NCI-H1694 treated with DMSO at 0.1 percent for 48 hours (cell line): ENCODE measurements around the gene DOHH.

Source experiments
- DNase-seq: peaks from one replicate; lab custom pipeline; 2025; lab: John Stamatoyannopoulos, UW

The DOHH gene

DNA sequence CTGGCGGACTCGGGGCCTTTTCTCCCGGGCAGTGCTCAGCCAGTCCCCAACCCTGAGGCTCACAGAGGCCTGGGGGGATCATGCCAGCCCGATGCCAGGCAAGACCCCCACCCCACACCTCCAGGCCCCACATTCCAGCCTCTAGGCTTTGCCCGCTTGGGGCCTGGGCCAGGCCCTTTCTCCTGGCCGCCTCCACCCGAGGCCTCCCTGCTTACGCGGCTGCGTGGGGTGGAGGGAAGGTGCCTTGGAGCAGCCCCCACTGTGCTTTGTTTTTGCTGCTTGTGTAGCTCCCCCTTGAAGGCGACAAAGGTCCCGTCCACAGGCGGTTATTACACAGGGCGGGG, 58.5 kb downstream of the DOHH start:
- DNase-seq: no peak

DNA sequence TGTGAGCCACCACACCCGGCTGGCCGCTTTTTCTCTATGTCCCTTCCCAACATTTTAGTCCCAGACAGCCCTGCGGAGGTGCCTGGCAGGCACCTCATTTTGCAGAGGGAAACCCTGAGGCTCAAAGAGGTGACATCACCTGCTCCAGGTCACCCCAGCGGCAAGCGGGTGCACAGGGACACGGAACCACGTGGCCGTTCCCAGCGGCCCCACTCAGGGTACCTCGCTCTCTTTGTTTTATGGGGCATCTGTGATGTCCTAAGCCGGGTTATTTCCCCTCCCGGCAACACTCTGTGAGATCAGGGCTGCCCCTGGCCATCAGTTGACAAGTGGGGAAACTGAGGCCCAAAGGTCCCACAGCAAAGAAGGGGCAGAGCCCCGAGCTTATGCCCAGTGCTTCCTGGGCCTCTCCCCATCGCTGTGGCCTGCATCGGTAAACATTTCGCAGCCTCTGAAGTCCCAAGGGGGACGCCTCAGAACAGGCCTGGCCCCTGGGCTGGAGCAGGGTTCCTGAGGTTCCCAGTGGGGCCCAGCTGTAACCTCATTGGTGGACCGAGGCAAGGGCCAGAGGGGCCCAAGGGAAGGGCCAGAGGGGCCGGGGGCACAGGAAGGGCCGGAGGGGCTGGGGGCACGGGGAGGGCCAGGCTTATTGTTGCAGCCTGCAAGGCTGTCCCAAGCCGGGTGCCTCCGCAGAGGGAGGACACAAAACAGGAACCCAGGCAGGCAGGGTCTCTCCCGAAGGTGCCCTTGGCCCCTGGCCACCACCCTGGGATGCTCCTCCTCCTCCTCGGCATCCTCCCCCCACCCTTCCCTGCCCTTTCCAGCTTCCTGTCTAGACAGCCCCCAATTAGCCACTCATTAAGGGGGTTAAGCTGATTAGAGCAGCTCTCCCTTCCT, 59.1 kb downstream of the DOHH start:
- DNase-seq: no peak
